Central memory CD8-positive, alpha-beta T cell (primary cell): ENCODE measurements around the gene INVS.
A peak's percentile ranks its signal among the peaks of the same experiment; 100 is the strongest.
"Not testable (repeated sequence)": the region's sequence is repeated elsewhere in the genome, so short reads cannot be mapped to it uniquely, and the experiment has no call there.

Experiments used
- ATAC-seq: fragments of 150-1000 bp; cut with Tn5 transposase; replicated peaks from 2 replicates; pipeline ENCODE4 v1.10.0; 2022; ENCODE audit warnings: mild to moderate bottlenecking, moderate FRiP score, moderate number of reproducible peaks; ENCODE audit not compliant: poor library complexity, severe bottlenecking; ENCODE audit errors: extremely low read depth
- DNase-seq, 2 donors: peaks; one replicate each; pipeline ENCODE4 v3.0.0; 2021; ENCODE audit warnings: low spot score in 2 of 2
- H3K27ac Mint-ChIP-seq: one replicate; pipeline ENCODE4 v1.8.0; 2022; ENCODE audit warnings: low read depth, mild to moderate bottlenecking, moderate library complexity, mixed read lengths
- H3K27me3 Mint-ChIP-seq: one replicate; pipeline ENCODE4 v1.8.0; 2022; ENCODE audit warnings: mixed read lengths
- H3K36me3 Mint-ChIP-seq: one replicate; pipeline ENCODE4 v1.8.0; 2022; ENCODE audit warnings: mild to moderate bottlenecking, moderate library complexity, mixed read lengths; ENCODE audit not compliant: insufficient read depth
- H3K4me1 Mint-ChIP-seq: one replicate; pipeline ENCODE4 v1.8.0; 2022; ENCODE audit warnings: mixed read lengths
- H3K4me3 Mint-ChIP-seq: one replicate; pipeline ENCODE4 v1.8.0; 2022; ENCODE audit warnings: mild to moderate bottlenecking, moderate library complexity, mixed read lengths
- H3K9me3 Mint-ChIP-seq: one replicate; pipeline ENCODE4 v1.8.0; 2022; ENCODE audit warnings: mixed read lengths

The INVS gene

GRCh38 chr9:100070104-100071041 is 28.7 kb upstream of the INVS start:
- Mint-ChIP-seq H3K4me1 (peaks cover 42% of the 10 kb centered on the region), H3K27ac (no peak overlapping the region), H3K27me3 (no peaks in the 10 kb centered on the region), H3K4me3 (no peak overlapping the region), H3K9me3 (no peaks in the 10 kb centered on the region), H3K36me3 (peaks cover 2% of the 10 kb centered on the region)
- ATAC-seq (no peak), DNase-seq (no peak)

- peaks cover 45% of the 10 kb centered on the region for H3K4me1 Mint-ChIP-seq
- H3K9me3 Mint-ChIP-seq, result no peaks in the 10 kb centered on the region
- no peak overlapping the region for H3K4me3 Mint-ChIP-seq
- H3K27ac Mint-ChIP-seq, result no peak overlapping the region
- no peaks in the 10 kb centered on the region for H3K27me3 Mint-ChIP-seq
- ATAC-seq (no peak), DNase-seq (no peak)
- H3K36me3 Mint-ChIP-seq, result peaks cover 2% of the 10 kb centered on the region
These were observed 27.8 kb upstream of the INVS start for GRCh38 chr9:100071271-100071670.

- ATAC-seq (no peak), DNase-seq (no peak)
- H3K27me3 Mint-ChIP-seq, result no peaks in the 10 kb centered on the region
- no peak overlapping the region for H3K27ac Mint-ChIP-seq
- no peaks in the 10 kb centered on the region for H3K9me3 Mint-ChIP-seq
- no peak overlapping the region for H3K4me3 Mint-ChIP-seq
- H3K36me3 Mint-ChIP-seq, result peaks cover 4% of the 10 kb centered on the region
- peaks cover 45% of the 10 kb centered on the region for H3K4me1 Mint-ChIP-seq
These were observed 26.2 kb upstream of the INVS start for GRCh38 chr9:100072805-100073204.

GRCh38 chr9:100074093-100074492 is 24.9 kb upstream of the INVS start:
- Mint-ChIP-seq H3K36me3 (peaks cover 4% of the 10 kb centered on the region), H3K27me3 (no peaks in the 10 kb centered on the region), H3K9me3 (no peaks in the 10 kb centered on the region), H3K4me3 (no peak overlapping the region), H3K4me1 (peaks cover 54% of the 10 kb centered on the region), H3K27ac (no peak overlapping the region)
- no peak for DNase-seq
- ATAC-seq, result no peak

GRCh38 chr9:100074989-100075388 is 24.1 kb upstream of the INVS start:
- Mint-ChIP-seq H3K9me3 (no peaks in the 10 kb centered on the region), H3K4me3 (no peak overlapping the region), H3K27ac (no peak overlapping the region), H3K27me3 (no peaks in the 10 kb centered on the region), H3K4me1 (peaks cover 55% of the 10 kb centered on the region), H3K36me3 (peaks cover 7% of the 10 kb centered on the region)
- ATAC-seq, result no peak
- no peak for DNase-seq

GRCh38 chr9:100076256-100076655 is 22.8 kb upstream of the INVS start:
- H3K9me3 Mint-ChIP-seq, H3K27ac Mint-ChIP-seq, ATAC-seq, DNase-seq, H3K36me3 Mint-ChIP-seq, H3K4me3 Mint-ChIP-seq, H3K27me3 Mint-ChIP-seq: not testable (repeated sequence)
- peaks cover 56% of the 10 kb centered on the region for H3K4me1 Mint-ChIP-seq

GRCh38 chr9:100082782-100083181 is 16.3 kb upstream of the INVS start:
- peak overlapping the region; percentile 66 for H3K27ac Mint-ChIP-seq
- H3K27me3 Mint-ChIP-seq, result no peaks in the 10 kb centered on the region
- H3K9me3 Mint-ChIP-seq, result no peaks in the 10 kb centered on the region
- no peak for DNase-seq
- no peak overlapping the region for H3K4me3 Mint-ChIP-seq
- peaks cover 77% of the 10 kb centered on the region for H3K4me1 Mint-ChIP-seq
- ATAC-seq, result no peak
- peaks cover 3% of the 10 kb centered on the region for H3K36me3 Mint-ChIP-seq

- Mint-ChIP-seq H3K27me3 (no peaks in the 10 kb centered on the region), H3K4me3 (peak overlapping the region; percentile 60), H3K9me3 (no peaks in the 10 kb centered on the region), H3K27ac (peak overlapping the region; percentile 66), H3K36me3 (peaks cover 3% of the 10 kb centered on the region), H3K4me1 (peaks cover 81% of the 10 kb centered on the region)
- ATAC-seq (no peak), DNase-seq (no peak)
These were observed 15.5 kb upstream of the INVS start for GRCh38 chr9:100083448-100084127.

- peaks cover 77% of the 10 kb centered on the region for H3K4me1 Mint-ChIP-seq
- DNase-seq, result no peak
- no peaks in the 10 kb centered on the region for H3K27me3 Mint-ChIP-seq
- H3K9me3 Mint-ChIP-seq, result no peaks in the 10 kb centered on the region
- H3K4me3 Mint-ChIP-seq, result peak overlapping the region; percentile 60
- peaks cover 3% of the 10 kb centered on the region for H3K36me3 Mint-ChIP-seq
- peak overlapping the region; percentile 66 for H3K27ac Mint-ChIP-seq
- ATAC-seq, result peak; percentile 59
These were observed 15.0 kb upstream of the INVS start for GRCh38 chr9:100084128-100084453.

- no peak for DNase-seq
- H3K4me1 Mint-ChIP-seq, result peaks cover 76% of the 10 kb centered on the region
- peak overlapping the region; percentile 39 for H3K27ac Mint-ChIP-seq
These were observed 14.3 kb upstream of the INVS start for GRCh38 chr9:100084734-100085133.

GRCh38 chr9:100086097-100086635 is 12.9 kb upstream of the INVS start:
- Mint-ChIP-seq H3K36me3 (peaks cover 2% of the 10 kb centered on the region), H3K9me3 (no peaks in the 10 kb centered on the region), H3K27ac (peak overlapping the region; percentile 3), H3K27me3 (no peaks in the 10 kb centered on the region), H3K4me1 (peaks cover 73% of the 10 kb centered on the region), H3K4me3 (no peak overlapping the region)
- DNase-seq, result no peak
- no peak for ATAC-seq

More at GRCh38 chr9:100084734-100085133, 14.3 kb upstream of the INVS start:
- no peaks in the 10 kb centered on the region for H3K27me3 Mint-ChIP-seq
- ATAC-seq, result peak; percentile 85
- H3K36me3 Mint-ChIP-seq, result no peaks in the 10 kb centered on the region
- no peak overlapping the region for H3K4me3 Mint-ChIP-seq
- H3K9me3 Mint-ChIP-seq, result no peaks in the 10 kb centered on the region

- Mint-ChIP-seq H3K27ac (peak overlapping the region; percentile 78), H3K9me3 (no peaks in the 10 kb centered on the region), H3K4me1 (peaks cover 74% of the 10 kb centered on the region), H3K27me3 (no peaks in the 10 kb centered on the region), H3K36me3 (peaks cover 2% of the 10 kb centered on the region), H3K4me3 (peak overlapping the region; percentile 18)
- no peak for DNase-seq
- ATAC-seq, result no peak
These were observed 11.8 kb upstream of the INVS start for GRCh38 chr9:100087218-100087617.

GRCh38 chr9:100088202-100088601 is 10.8 kb upstream of the INVS start:
- Mint-ChIP-seq H3K4me1 (peaks cover 68% of the 10 kb centered on the region), H3K4me3 (no peak overlapping the region), H3K27ac (peak overlapping the region; percentile 78), H3K27me3 (no peaks in the 10 kb centered on the region), H3K36me3 (peaks cover 2% of the 10 kb centered on the region), H3K9me3 (no peaks in the 10 kb centered on the region)
- ATAC-seq (no peak), DNase-seq (no peak)
